HCT116 (cell line): ENCODE data around the gene PCDHB6.
"Not testable (repeated sequence)": the region's sequence is repeated elsewhere in the genome, so short reads cannot be mapped to it uniquely, and the experiment has no call there.

Source experiments
- CTCF ChIP-seq, 3 experiments: fragments of 200-600 bp in 1 of 3; sonication (generic) in 1 of 3; IDR thresholded peaks in 2 of 3; conservative IDR thresholded peaks in 1 of 3; 2 replicates each; pipeline ENCODE4 v1.5.1; 2012 to 2017; ENCODE audit warnings: low read depth in 2 of 3, low read length in 2 of 3, antibody characterized with exemption in 1 of 3, borderline replicate concordance in 1 of 3, control low read depth in 1 of 3, mild to moderate bottlenecking in 1 of 3, mixed read lengths in 1 of 3, mixed run types in 1 of 3, moderate library complexity in 1 of 3; ENCODE audit not compliant: insufficient read depth in 1 of 3
- ELF1 ChIP-seq: IDR thresholded peaks from 2 replicates; pipeline ENCODE4 v1.6.1; 2012; ENCODE audit warnings: low read depth, borderline replicate concordance
- EZH2 ChIP-seq: fragments of 200-600 bp; sonication (generic); IDR thresholded peaks from 2 replicates; pipeline ENCODE4 v1.6.1; 2017; ENCODE audit warnings: antibody characterized with exemption, mixed run types
- POLR2A ChIP-seq: IDR thresholded peaks from 2 replicates; pipeline ENCODE4 v1.7.0; 2011; ENCODE audit warnings: borderline replicate concordance; ENCODE audit not compliant: insufficient read depth, insufficient read length; ENCODE audit errors: extremely low read depth
- RAD21 ChIP-seq: IDR thresholded peaks from 2 replicates; pipeline ENCODE4 v1.6.1; 2012; ENCODE audit warnings: low read depth, mild to moderate bottlenecking

GRCh38 chr5:141189131-141189530 is 39.3 kb downstream of the PCDHB6 start:
- TF ChIP-seq EZH2; CTCF (IDR thresholded peaks at IDR 0.05 in 2 of 3, conservative IDR thresholded peaks at IDR 0.05 in 1 of 3; ENCODE audit: borderline replicate concordance in 1 of 3, insufficient read depth in 1 of 3, low read depth in 2 of 3, low read length in 2 of 3); ELF1; POLR2A; RAD21: not testable (repeated sequence)
